ENCODE data around the gene P2RY2.
A peak's percentile ranks its signal among the peaks of the same experiment; 100 is the strongest.
"Not testable (repeated sequence)": the region's sequence is repeated elsewhere in the genome, so short reads cannot be mapped to it uniquely, and the experiment has no call there.

P2RY2 gene

GRCh38 chr11:73226297-73227006, 8.4 kb downstream of the P2RY2 start:
- H3K9me3 Mint-ChIP-seq: no peaks in the 10 kb centered on the region
- H3K4me1 Mint-ChIP-seq: peaks cover 10% of the 10 kb centered on the region
- ATAC-seq (no peak), DNase-seq (ENCODE audit: low spot score in 2 of 2) (no peak)
- no peak overlapping the region for H3K4me3 Mint-ChIP-seq
- no peak overlapping the region for H3K27ac Mint-ChIP-seq
- no peaks in the 10 kb centered on the region for H3K36me3 Mint-ChIP-seq

GRCh38 chr11:73227571-73228211, 9.6 kb downstream of the P2RY2 start:
- no peaks in the 10 kb centered on the region for H3K9me3 Mint-ChIP-seq
- DNase-seq (ENCODE audit: low spot score in 2 of 2) (no peak), ATAC-seq (no peak)
- H3K4me1 Mint-ChIP-seq: peaks cover 10% of the 10 kb centered on the region
- no peaks in the 10 kb centered on the region for H3K36me3 Mint-ChIP-seq
- no peak overlapping the region for H3K27ac Mint-ChIP-seq
- H3K4me3 Mint-ChIP-seq: no peak overlapping the region

GRCh38 chr11:73228268-73229134, 10.4 kb downstream of the P2RY2 start:
- H3K36me3 Mint-ChIP-seq: no peaks in the 10 kb centered on the region
- DNase-seq (ENCODE audit: low spot score in 2 of 2): no peak
- H3K27ac Mint-ChIP-seq: no peak overlapping the region
- no peaks in the 10 kb centered on the region for H3K9me3 Mint-ChIP-seq
- H3K4me3 Mint-ChIP-seq: no peak overlapping the region
- peaks cover 10% of the 10 kb centered on the region for H3K4me1 Mint-ChIP-seq
- ATAC-seq: no peak

GRCh38 chr11:73229321-73229895, 11.3 kb downstream of the P2RY2 start:
- Mint-ChIP-seq H3K27ac (no peak overlapping the region), H3K4me3 (no peak overlapping the region), H3K9me3 (no peaks in the 10 kb centered on the region), H3K4me1 (peaks cover 5% of the 10 kb centered on the region), H3K36me3 (no peaks in the 10 kb centered on the region)
- DNase-seq (ENCODE audit: low spot score in 2 of 2) (no peak), ATAC-seq (no peak)

GRCh38 chr11:73229896-73230875, 12.1 kb downstream of the P2RY2 start:
- Mint-ChIP-seq H3K27ac (no peak overlapping the region), H3K4me3 (no peak overlapping the region), H3K9me3 (no peaks in the 10 kb centered on the region), H3K36me3 (no peaks in the 10 kb centered on the region), H3K4me1 (no peaks in the 10 kb centered on the region)
- DNase-seq (ENCODE audit: low spot score in 2 of 2) (no peak), ATAC-seq (no peak)

GRCh38 chr11:73230931-73231330, 12.8 kb downstream of the P2RY2 start:
- ATAC-seq (no peak), DNase-seq (ENCODE audit: low spot score in 2 of 2) (no peak)
- Mint-ChIP-seq H3K9me3 (no peaks in the 10 kb centered on the region), H3K4me3 (no peak overlapping the region), H3K27ac (no peak overlapping the region), H3K36me3 (no peaks in the 10 kb centered on the region), H3K4me1 (no peaks in the 10 kb centered on the region)

- H3K27ac Mint-ChIP-seq; H3K4me3 Mint-ChIP-seq; H3K36me3 Mint-ChIP-seq; H3K4me1 Mint-ChIP-seq; H3K9me3 Mint-ChIP-seq; ATAC-seq; DNase-seq (ENCODE audit: low spot score in 2 of 2): not testable (repeated sequence)
These were observed 14.4 kb downstream of the P2RY2 start for GRCh38 chr11:73232487-73232886.

- H3K27ac Mint-ChIP-seq: no peak overlapping the region
- no peak for DNase-seq (ENCODE audit: low spot score in 2 of 2)
- H3K36me3 Mint-ChIP-seq: no peaks in the 10 kb centered on the region
- H3K4me3 Mint-ChIP-seq: no peak overlapping the region
- no peaks in the 10 kb centered on the region for H3K4me1 Mint-ChIP-seq
- no peak for ATAC-seq
- no peaks in the 10 kb centered on the region for H3K9me3 Mint-ChIP-seq
These were observed 15.1 kb downstream of the P2RY2 start for GRCh38 chr11:73233211-73233610.

- DNase-seq (ENCODE audit: low spot score in 2 of 2): no peak
- no peak overlapping the region for H3K27ac Mint-ChIP-seq
- no peaks in the 10 kb centered on the region for H3K36me3 Mint-ChIP-seq
- H3K4me1 Mint-ChIP-seq: no peaks in the 10 kb centered on the region
- no peaks in the 10 kb centered on the region for H3K9me3 Mint-ChIP-seq
- no peak for ATAC-seq
- no peak overlapping the region for H3K4me3 Mint-ChIP-seq
These were observed 15.8 kb downstream of the P2RY2 start for GRCh38 chr11:73233692-73234470.

- DNase-seq (ENCODE audit: low spot score in 2 of 2) (no peak), ATAC-seq (no peak)
- H3K27ac Mint-ChIP-seq: no peak overlapping the region
- H3K9me3 Mint-ChIP-seq: no peaks in the 10 kb centered on the region
- H3K36me3 Mint-ChIP-seq: no peaks in the 10 kb centered on the region
- H3K4me3 Mint-ChIP-seq: no peak overlapping the region
- H3K4me1 Mint-ChIP-seq: no peaks in the 10 kb centered on the region
These were observed 16.5 kb downstream of the P2RY2 start for GRCh38 chr11:73234471-73235181.

- Mint-ChIP-seq H3K4me3 (no peak overlapping the region), H3K36me3 (no peaks in the 10 kb centered on the region)
These were observed 17.2 kb downstream of the P2RY2 start for GRCh38 chr11:73235236-73235786.

GRCh38 chr11:73236205-73236765, 18.2 kb downstream of the P2RY2 start:
- no peak for DNase-seq (ENCODE audit: low spot score in 2 of 2)

More at GRCh38 chr11:73235236-73235786, 17.2 kb downstream of the P2RY2 start:
- no peaks in the 10 kb centered on the region for H3K9me3 Mint-ChIP-seq
- no peaks in the 10 kb centered on the region for H3K4me1 Mint-ChIP-seq
- DNase-seq (ENCODE audit: low spot score in 2 of 2) (no peak), ATAC-seq (no peak)
- no peak overlapping the region for H3K27ac Mint-ChIP-seq

GRCh38 chr11:73236854-73237253, 18.8 kb downstream of the P2RY2 start:
- no peak overlapping the region for H3K4me3 Mint-ChIP-seq
- H3K4me1 Mint-ChIP-seq: no peaks in the 10 kb centered on the region
- no peaks in the 10 kb centered on the region for H3K9me3 Mint-ChIP-seq
- no peaks in the 10 kb centered on the region for H3K36me3 Mint-ChIP-seq
- ATAC-seq (peak; percentile 51), DNase-seq (ENCODE audit: low spot score in 2 of 2) (peak in 1 of 2 donors; percentile 62)
- no peak overlapping the region for H3K27ac Mint-ChIP-seq

More at GRCh38 chr11:73236205-73236765, 18.2 kb downstream of the P2RY2 start:
- Mint-ChIP-seq H3K27ac (no peak overlapping the region), H3K36me3 (no peaks in the 10 kb centered on the region), H3K4me3 (no peak overlapping the region), H3K4me1 (no peaks in the 10 kb centered on the region), H3K9me3 (no peaks in the 10 kb centered on the region)
- ATAC-seq: no peak

All from stimulated activated effector memory CD8-positive, alpha-beta T cell treated with anti-CD3 and anti-CD28 coated beads, Interleukin-12 subunit alpha, Interleukin-12 subunit beta, amount 100 ng/mL, for 72 hours (primary cell).